NCI-H1694 (cell line): ENCODE data around the gene MRFAP1L1.
"Not testable (repeated sequence)": the region's sequence is repeated elsewhere in the genome, so short reads cannot be mapped to it uniquely, and the experiment has no call there.

Experiments
- DNase-seq: peaks from one replicate; lab custom pipeline; 2025; lab: John Stamatoyannopoulos, UW

MRFAP1L1 gene

DNA sequence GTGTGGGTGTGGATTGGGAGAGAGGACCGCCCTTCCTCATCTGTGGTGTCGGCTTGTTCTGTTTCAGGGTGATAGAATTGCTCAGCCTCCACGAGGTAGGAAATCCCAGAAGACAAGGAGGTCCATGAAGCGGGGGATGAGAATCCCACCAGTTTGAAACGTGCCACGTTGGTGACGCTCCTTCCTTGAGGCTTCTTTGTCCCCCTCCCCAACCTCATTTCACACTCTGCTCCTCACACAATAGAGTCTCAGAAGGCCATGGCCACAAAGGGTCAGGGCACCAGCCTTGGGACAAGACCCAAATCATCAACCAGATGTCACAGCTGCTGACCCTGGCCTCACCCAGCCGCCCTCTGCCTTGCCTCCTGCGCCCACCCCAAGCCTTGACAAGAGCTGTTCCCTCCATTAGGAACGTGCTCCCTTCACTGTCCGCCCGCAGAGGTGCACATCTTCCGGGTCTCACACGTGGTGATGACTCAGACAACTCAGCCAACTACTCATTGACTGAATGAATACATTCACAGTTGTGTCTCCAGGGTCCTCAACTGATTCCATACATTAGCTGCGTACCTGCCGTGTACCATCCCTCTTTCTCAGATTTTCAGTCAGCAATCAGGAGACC lies 24.6 kb upstream of the MRFAP1L1 start:
- no peak for DNase-seq

DNA sequence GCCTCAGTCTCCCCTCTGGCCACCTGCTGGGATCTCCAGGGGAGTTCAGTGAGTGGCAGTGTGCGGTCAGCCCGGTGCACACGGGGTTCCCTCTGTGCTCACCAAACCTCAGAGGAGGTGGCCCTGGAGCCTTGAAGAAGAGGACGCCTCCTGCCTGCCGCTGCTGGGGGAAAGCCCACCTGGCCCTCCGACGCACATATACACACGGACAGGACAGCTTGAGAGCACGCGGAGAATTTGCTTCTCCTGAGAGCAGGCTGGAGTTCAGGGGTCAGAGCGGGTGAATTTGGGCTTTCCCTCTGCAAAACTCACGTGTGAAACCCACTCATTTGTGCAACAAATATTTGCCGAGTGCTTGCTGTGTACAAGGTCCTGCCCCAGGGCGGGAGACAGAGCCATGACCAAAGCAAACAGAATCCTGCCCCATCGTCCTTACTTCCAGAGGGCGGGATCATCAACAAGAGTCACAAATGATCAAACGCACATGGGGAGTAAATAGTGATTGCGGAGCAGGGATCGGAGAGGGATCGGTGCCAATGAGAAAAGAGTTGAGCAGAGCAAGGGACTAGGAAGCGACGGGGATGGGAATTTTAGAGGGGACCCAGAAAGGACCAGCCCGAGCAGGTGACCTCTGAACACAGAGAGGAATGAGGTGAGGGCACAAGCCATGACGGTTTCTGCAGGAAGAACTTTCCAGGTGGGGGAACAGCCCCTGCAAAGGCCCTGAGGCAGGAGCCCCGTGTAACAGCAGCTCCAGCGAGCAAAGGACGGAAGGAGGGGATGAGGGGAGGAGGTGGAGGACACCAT lies 23.9 kb upstream of the MRFAP1L1 start:
- DNase-seq: no peak

GRCh38 chr4:6732441-6733357 lies 23.0 kb upstream of the MRFAP1L1 start:
- no peak for DNase-seq

- DNase-seq: no peak
Observed at GRCh38 chr4:6731780-6732179, 22.1 kb upstream of the MRFAP1L1 start.

GRCh38 chr4:6731318-6731675 lies 21.6 kb upstream of the MRFAP1L1 start:
- no peak for DNase-seq

GRCh38 chr4:6730603-6731317 lies 21.1 kb upstream of the MRFAP1L1 start:
- no peak for DNase-seq

- DNase-seq: no peak
Observed at GRCh38 chr4:6728320-6729029, 18.8 kb upstream of the MRFAP1L1 start.

DNA sequence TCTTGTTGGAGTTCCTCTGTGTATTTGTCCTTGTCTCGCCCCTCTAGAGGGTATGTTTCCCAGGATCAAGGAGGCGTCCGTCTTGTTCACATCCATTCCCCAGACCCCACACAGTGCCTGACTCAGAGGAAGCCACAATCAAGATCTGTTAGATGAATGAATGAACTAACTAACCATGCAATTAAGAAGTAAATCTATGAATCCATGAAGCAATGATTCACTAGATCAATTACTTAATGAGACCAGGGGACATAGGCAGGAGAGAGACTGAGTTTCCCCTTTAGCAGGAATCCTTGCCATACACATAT lies 18.2 kb upstream of the MRFAP1L1 start:
- no peak for DNase-seq

- no peak for DNase-seq
Observed at GRCh38 chr4:6727081-6727942, 17.6 kb upstream of the MRFAP1L1 start.

- not testable (repeated sequence) for DNase-seq
Observed at GRCh38 chr4:6725427-6725961, 15.8 kb upstream of the MRFAP1L1 start.

DNA sequence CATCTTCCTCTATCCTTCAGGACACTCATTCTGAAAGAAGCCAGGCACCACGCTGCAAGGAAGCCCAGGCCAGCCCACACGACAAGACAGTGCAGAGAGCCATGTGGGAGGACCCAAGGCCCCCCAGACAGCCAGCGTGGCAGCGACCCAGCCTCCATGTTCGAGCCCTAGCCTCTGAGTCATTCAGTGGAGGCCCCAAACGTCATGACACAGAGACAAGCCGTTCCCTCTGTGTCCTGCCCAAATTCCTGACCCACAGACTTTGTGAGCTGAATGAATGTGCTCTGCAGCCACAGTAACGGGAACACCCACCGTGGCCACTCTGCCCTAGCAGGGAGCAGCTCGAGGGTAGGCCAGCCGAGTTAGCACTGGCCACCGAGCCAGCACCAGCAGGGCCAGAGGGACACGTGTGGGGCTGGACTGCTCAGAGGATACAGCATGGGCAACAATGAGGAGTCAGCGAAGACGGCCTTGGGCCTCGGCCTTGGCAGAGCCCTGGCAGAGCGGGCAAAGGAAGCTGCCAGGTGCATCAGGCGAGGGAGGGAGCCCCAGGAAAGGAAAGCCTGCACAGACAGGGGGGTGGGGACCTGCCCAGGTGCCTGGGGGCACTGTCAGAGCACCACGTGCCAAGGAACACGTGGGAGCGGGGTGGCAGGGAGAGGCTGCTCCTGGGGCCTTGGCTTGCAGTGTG lies 14.9 kb upstream of the MRFAP1L1 start:
- DNase-seq: no peak

DNA sequence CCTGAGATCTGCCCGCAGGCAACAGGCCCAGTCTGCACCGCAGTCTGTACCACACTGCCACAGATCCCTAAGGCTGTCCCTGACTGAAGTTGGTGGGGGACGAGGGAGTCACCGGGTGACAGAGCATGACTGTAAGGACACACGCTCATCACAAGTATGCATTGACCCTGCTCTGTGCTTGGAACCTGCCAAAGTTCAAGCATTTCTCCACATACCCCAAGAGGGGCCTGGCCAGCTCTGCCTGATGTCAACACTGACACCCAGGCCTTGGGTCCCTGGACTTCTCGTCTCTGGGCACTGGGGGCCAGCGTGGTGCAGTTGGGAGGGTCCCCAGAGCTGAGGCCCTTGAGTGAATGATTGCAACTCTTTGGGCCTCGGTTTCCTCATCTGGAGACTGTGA lies 14.2 kb upstream of the MRFAP1L1 start:
- no peak for DNase-seq

DNA sequence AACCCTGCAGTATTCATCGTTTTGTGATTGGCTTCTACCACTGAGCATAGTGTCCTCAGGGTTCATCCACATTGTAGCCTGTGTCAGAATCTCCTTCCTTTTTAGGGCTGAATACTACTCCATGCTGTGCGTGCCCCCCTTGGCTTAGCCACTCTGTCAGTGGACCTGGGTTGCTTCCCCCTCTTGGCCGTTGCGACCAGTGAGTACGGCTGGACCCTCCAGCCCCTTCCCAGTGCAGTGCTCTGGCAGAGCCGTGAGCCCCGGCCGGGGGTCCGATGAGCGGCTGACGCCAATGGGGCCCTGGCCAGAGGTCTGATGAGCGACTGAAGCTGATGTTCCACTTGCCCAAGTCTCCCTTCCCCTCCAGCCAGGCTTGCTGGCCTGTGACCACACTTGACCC lies 13.2 kb upstream of the MRFAP1L1 start:
- DNase-seq: no peak

- DNase-seq: no peak
Observed at GRCh38 chr4:6721121-6721520, 11.5 kb upstream of the MRFAP1L1 start.

DNA sequence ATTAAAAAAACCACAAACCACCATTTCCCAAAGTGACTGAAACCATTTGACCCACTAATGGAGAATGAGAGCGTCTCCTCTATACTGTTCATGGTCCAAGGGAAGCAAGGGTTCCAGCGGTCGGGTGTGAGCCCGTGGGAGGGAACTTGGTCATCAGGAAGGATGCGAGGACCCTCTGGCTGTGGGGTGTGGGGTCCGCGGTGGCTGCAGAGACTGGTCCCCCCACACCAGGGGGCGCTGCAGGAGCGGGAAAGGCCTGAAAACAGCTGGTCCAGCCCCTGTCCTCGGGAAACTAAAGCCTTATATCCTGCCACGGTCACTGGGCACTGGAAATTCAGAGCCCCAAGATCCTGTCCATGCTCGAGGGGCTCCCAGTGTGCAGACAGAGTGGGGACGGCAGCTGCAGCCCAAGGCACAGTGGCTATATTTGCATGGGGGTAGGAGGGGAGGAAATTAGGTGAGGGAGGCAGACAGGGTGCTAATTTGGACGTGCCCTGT lies 10.6 kb upstream of the MRFAP1L1 start:
- DNase-seq: peak; percentile 18

- no peak for DNase-seq
Observed at GRCh38 chr4:6719611-6720179, 10.0 kb upstream of the MRFAP1L1 start.

DNA sequence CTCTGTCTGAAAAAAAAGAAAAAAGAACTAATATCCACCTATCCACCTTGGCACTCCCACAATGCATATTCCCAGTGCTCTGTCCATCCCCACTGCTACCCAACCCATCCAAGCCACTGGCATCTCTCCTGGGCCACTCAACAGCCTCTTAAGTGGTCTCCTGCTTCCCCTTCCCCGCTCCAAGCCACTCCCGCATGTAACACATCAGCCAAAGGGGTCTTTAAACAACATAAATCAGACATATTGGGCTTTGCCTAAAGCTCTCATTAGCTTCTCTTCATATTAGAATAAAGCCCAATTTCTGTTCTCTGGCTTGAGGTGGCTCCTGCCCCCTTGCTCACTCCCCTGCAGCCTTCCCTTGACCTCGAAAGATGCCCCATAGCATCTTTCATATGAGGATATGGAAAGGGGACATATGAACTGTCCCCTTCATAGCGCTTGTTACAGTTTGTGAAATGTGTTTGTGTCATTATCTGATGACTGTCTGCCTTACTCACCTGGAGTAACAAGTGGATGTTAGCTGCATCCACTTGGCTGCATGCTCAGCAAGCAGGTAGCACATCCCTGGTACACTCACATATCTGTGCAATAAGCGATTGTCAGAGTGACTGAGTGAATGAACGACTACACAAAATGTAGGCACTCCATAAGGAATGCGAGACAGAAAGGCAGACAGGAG lies 9.4 kb upstream of the MRFAP1L1 start:
- no peak for DNase-seq

DNA sequence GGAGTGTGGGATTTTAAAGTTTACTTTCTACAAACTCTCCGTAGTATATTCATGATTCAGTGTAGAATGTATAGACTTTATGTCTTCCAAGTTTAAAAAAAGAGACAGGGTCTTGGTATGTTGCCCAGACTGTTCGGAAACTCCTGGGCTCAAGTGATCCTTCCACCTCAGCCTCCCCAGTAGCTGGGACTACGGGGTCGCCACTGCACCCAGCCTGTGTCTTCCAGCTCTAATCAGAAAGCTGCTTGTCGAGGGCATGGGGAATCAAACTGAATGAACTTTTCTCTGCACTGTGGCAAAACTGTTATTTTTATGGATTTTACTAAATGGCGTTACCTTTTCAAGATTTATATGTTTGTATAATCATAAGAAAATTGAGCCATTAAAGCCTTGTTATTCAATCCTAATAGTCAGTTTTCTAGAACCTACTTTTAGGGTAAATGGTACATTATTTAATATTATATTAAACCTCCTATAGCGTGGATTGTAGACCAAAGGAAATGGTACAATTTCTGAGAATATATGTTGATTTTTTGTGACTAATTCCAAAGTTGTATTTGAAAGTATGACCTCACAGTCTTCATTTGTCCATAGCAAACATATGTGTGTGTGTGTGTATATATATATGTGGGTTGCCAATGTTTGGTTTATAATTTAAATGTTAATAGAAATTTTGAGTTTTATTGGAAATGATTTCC lies 7.4 kb upstream of the MRFAP1L1 start:
- no peak for DNase-seq
